CD14-positive monocyte (primary cell): ENCODE measurements around the gene PLCG1. TPM values are rescaled to one million over a fixed set of nuclear protein-coding genes. Genes with fewer than 3 reads are reported as not detected.

Experiments used
- DNase-seq, 3 donors: peaks; one replicate each; pipeline ENCODE4 v3.0.0-alpha.2; 2011 to 2022
- H2AFZ ChIP-seq: 2 replicates; pipeline ENCODE4 v1.6.0; 2012; ENCODE audit warnings: mild to moderate bottlenecking, low read depth, low read length, inconsistent platforms; ENCODE audit not compliant: insufficient read depth, poor library complexity, severe bottlenecking
- H3K27ac ChIP-seq, 2 donors: 1 replicate in 1 of 2; 2 replicates in 1 of 2; pipeline ENCODE4 v1.5.1; 2012 to 2013; ENCODE audit warnings: low read length in 2 of 2, control low read depth in 1 of 2, inconsistent platforms in 1 of 2, low read depth in 1 of 2, mild to moderate bottlenecking in 1 of 2
- H3K27me3 ChIP-seq, 2 donors: one replicate each; pipeline versions ENCODE4 v1.6.0 to v1.6.1; 2011 to 2013; ENCODE audit warnings: low read length in 2 of 2; ENCODE audit not compliant: control insufficient read depth in 2 of 2, insufficient read depth in 2 of 2
- H3K36me3 ChIP-seq, 2 donors: replicated peaks in 1 of 2; 1 replicate in 1 of 2; 2 replicates in 1 of 2; pipeline versions ENCODE4 v1.5.1 to v1.6.1; 2012 to 2013; ENCODE audit warnings: low read length in 2 of 2, control low read depth in 1 of 2, inconsistent platforms in 1 of 2, mild to moderate bottlenecking in 1 of 2; ENCODE audit not compliant: insufficient read depth in 2 of 2, control insufficient read depth in 1 of 2
- H3K4me1 ChIP-seq, 2 donors: 1 replicate in 1 of 2; 2 replicates in 1 of 2; pipeline versions ENCODE4 v1.5.1 to v1.6.1; 2012 to 2013; ENCODE audit warnings: low read length in 2 of 2, control low read depth in 1 of 2, inconsistent platforms in 1 of 2, mild to moderate bottlenecking in 1 of 2, moderate library complexity in 1 of 2; ENCODE audit not compliant: insufficient read depth in 2 of 2, control insufficient read depth in 1 of 2
- H3K4me2 ChIP-seq: replicated peaks from 2 replicates; pipeline ENCODE3; 2012; ENCODE audit warnings: low read length, moderate library complexity, mild to moderate bottlenecking; ENCODE audit not compliant: poor library complexity, severe bottlenecking; ENCODE audit errors: extremely low read depth
- H3K4me3 ChIP-seq, 3 experiments: fragments of 200-600 bp in 1 of 3; sonication (generic) in 1 of 3; replicated peaks in 1 of 3; 1 replicate in 2 of 3; 2 replicates in 1 of 3; pipeline ENCODE4 v1.5.1; 2011 to 2013; ENCODE audit warnings: low read length in 3 of 3, mild to moderate bottlenecking in 3 of 3, control low read depth in 2 of 3, low read depth in 2 of 3, inconsistent platforms in 1 of 3, moderate library complexity in 1 of 3
- H3K79me2 ChIP-seq: 2 replicates; pipeline ENCODE4 v1.6.0; 2012; ENCODE audit warnings: mild to moderate bottlenecking, control low read depth, inconsistent platforms, low read length, moderate library complexity; ENCODE audit not compliant: insufficient read depth
- H3K9ac ChIP-seq: 2 replicates; pipeline ENCODE4 v1.6.0; 2017; ENCODE audit warnings: low read length, mild to moderate bottlenecking; ENCODE audit not compliant: insufficient read depth, poor library complexity, severe bottlenecking
- H3K9me3 ChIP-seq, 2 donors: replicated peaks in 1 of 2; 1 replicate in 1 of 2; 2 replicates in 1 of 2; pipeline versions ENCODE4 v1.5.1 to v1.6.1; 2012 to 2013; ENCODE audit warnings: low read length in 2 of 2, control low read depth in 1 of 2; ENCODE audit not compliant: control insufficient read depth in 1 of 2, insufficient read depth in 1 of 2
- H4K20me1 ChIP-seq: 2 replicates; pipeline ENCODE4 v1.6.0; 2012; ENCODE audit warnings: mild to moderate bottlenecking, low read length, control low read depth, moderate library complexity; ENCODE audit not compliant: insufficient read depth
- H3K27ac Mint-ChIP-seq, 7 donors: one replicate each; pipeline ENCODE4 v1.8.0; 2020; ENCODE audit warnings: mild to moderate bottlenecking in 7 of 7, mixed read lengths in 7 of 7, moderate library complexity in 6 of 7, inconsistent platforms in 2 of 7
- H3K27me3 Mint-ChIP-seq, 3 donors: one replicate each; pipeline ENCODE4 v1.8.0; 2021 to 2022; ENCODE audit warnings: low read depth in 3 of 3, mild to moderate bottlenecking in 3 of 3, mixed read lengths in 3 of 3, moderate library complexity in 3 of 3, inconsistent platforms in 1 of 3
- H3K36me3 Mint-ChIP-seq, 2 donors: one replicate each; pipeline ENCODE4 v1.8.0; 2020; ENCODE audit warnings: mixed read lengths in 2 of 2, inconsistent platforms in 1 of 2, mild to moderate bottlenecking in 1 of 2
- H3K4me1 Mint-ChIP-seq: one replicate; pipeline ENCODE4 v1.8.0; 2020; ENCODE audit warnings: mild to moderate bottlenecking, mixed read lengths
- H3K4me3 Mint-ChIP-seq, 2 donors: one replicate each; pipeline ENCODE4 v1.8.0; 2020; ENCODE audit warnings: mild to moderate bottlenecking in 2 of 2, mixed read lengths in 2 of 2, moderate library complexity in 1 of 2
- H3K9me3 Mint-ChIP-seq, 7 donors: one replicate each; pipeline ENCODE4 v1.8.0; 2020 to 2022; ENCODE audit warnings: mixed read lengths in 7 of 7, mild to moderate bottlenecking in 6 of 7, moderate library complexity in 6 of 7, inconsistent platforms in 2 of 7
- CTCF ChIP-seq: fragments of 200-600 bp; IDR thresholded peaks from one replicate; pipeline ENCODE4 v1.8.0; 2022; ENCODE audit warnings: antibody characterized with exemption, mild to moderate bottlenecking
- WGBS: methylation state at CpG from one replicate; pipeline ENCODE4 v1.1.5; 2013; ENCODE audit warnings: missing lambda C conversion rate; ENCODE audit not compliant: insufficient coverage; 5-methylcytosine and 5-hydroxymethylcytosine counted together
- intact Hi-C, 2 donors: fragments of 100-400 bp; cut with micrococcal nuclease; formaldehyde crosslinking; loops; one replicate each; pipeline versions ENCODE4 v1.15.0 to v1.15.1; 2023
- polyA plus RNA-seq, 3 donors: library from polyadenylated mRNA; depleted of rRNA in 1 of 3; unstranded in 2 of 3; stranded (reverse) in 1 of 3; fragments of 300-500 nt in 2 of 3; fragments of >200 nt in 1 of 3; fragmentation: Illumina TruSeq in 2 of 3; gene quantifications; 1 replicate in 2 of 3; 2 replicates in 1 of 3; pipeline ENCODE4 v1.2.3, GENCODE V29; 2012 to 2021

Gene PLCG1
- polyA plus RNA-seq, 3 donors: 0.33 to 3.8 (median 1.0) TPM

GRCh38 chr20:41145317-41145716 lies 8.0 kb downstream of the PLCG1 start:
- Histone ChIP-seq H3K27ac (no peak overlapping the region), H4K20me1 (no peaks in the 10 kb centered on the region), H3K9me3 (no peaks in the 10 kb centered on the region), H3K4me1 (no peaks in the 10 kb centered on the region), H3K4me3 (no peak overlapping the region), H3K36me3 (no peaks in the 10 kb centered on the region), H3K79me2 (no peaks in the 10 kb centered on the region), H3K27me3 (peaks cover 0 to 3% of the 10 kb centered on the region in 2 donors), H3K4me2 (no peak overlapping the region), H3K9ac (no peak overlapping the region), H2AFZ (no peak overlapping the region)
- TF ChIP-seq CTCF: no peak
- DNase-seq: no peak
- peaks cover 3% of the 10 kb centered on the region for H3K4me1 Mint-ChIP-seq
- peaks cover 0 to 2% of the 10 kb centered on the region in 2 donors for H3K36me3 Mint-ChIP-seq
- no peak overlapping the region for H3K4me3 Mint-ChIP-seq
- peaks cover 11 to 19% (median 17%) of the 10 kb centered on the region in 3 donors for H3K27me3 Mint-ChIP-seq
- H3K9me3 Mint-ChIP-seq: no peaks in the 10 kb centered on the region
- intact Hi-C loops: no loop called here
- H3K27ac Mint-ChIP-seq: no peak overlapping the region
- no CpG with 5 or more reads among the region's 2 CpGs for WGBS

GRCh38 chr20:41145821-41146620 lies 8.7 kb downstream of the PLCG1 start:
- Histone ChIP-seq H3K27ac (no peak overlapping the region), H3K79me2 (no peaks in the 10 kb centered on the region), H3K4me3 (no peak overlapping the region), H2AFZ (no peak overlapping the region), H3K36me3 (no peaks in the 10 kb centered on the region), H3K9me3 (no peaks in the 10 kb centered on the region), H3K27me3 (peaks cover 1 to 3% of the 10 kb centered on the region in 2 donors), H3K4me1 (no peaks in the 10 kb centered on the region), H3K9ac (no peak overlapping the region), H3K4me2 (no peak overlapping the region), H4K20me1 (no peaks in the 10 kb centered on the region)
- Mint-ChIP-seq H3K9me3 (no peaks in the 10 kb centered on the region), H3K27ac (no peak overlapping the region), H3K4me1 (peaks cover 3% of the 10 kb centered on the region), H3K36me3 (peaks cover 0 to 2% of the 10 kb centered on the region in 2 donors), H3K4me3 (no peak overlapping the region), H3K27me3 (peaks cover 12 to 19% (median 14%) of the 10 kb centered on the region in 3 donors)
- intact Hi-C loops: no loop called here
- DNase-seq: no peak
- WGBS: 91% methylated on average over 10 of the region's 12 CpGs
- TF ChIP-seq CTCF: no peak
